Astrocyte (in vitro differentiated cells and primary cell): ENCODE results near the gene TTC24.

ENCODE experiments used
- EZH2 ChIP-seq: IDR thresholded peaks from 2 replicates; pipeline ENCODE4 v1.6.1; 2012; ENCODE audit warnings: mild to moderate bottlenecking, low read length, inconsistent platforms; ENCODE audit not compliant: insufficient read depth
- TF ChIP-seq, protein P1 (sequence below): IDR thresholded peaks from 2 replicates; pipeline ENCODE4 v1.5.1; 2011; ENCODE audit warnings: low read depth, mild to moderate bottlenecking, inconsistent platforms, low read length, moderate library complexity; ENCODE audit not compliant: insufficient read depth

DNA sequence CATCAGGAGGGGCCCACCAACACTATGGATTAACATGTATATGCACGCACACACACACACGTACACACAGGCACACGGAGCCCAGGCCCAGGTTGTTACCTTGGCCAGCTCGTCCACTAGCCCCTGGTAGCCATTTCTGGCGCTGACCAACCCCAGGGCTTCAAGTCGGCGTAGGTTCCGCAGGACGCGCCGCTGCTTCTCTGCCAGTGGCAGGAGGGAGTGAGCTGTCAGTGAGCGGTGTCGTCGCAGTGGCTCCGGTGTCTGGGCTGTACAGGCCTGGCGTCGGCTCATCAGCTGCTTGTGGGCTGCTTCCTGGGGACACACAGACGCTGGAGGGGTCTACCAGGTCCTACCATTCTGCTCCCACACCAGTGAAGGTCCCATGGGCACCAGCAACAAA, 49.5 kb upstream of the TTC24 start:
- no peak for TF ChIP-seq EZH2
- TF ChIP-seq, protein P1, sequence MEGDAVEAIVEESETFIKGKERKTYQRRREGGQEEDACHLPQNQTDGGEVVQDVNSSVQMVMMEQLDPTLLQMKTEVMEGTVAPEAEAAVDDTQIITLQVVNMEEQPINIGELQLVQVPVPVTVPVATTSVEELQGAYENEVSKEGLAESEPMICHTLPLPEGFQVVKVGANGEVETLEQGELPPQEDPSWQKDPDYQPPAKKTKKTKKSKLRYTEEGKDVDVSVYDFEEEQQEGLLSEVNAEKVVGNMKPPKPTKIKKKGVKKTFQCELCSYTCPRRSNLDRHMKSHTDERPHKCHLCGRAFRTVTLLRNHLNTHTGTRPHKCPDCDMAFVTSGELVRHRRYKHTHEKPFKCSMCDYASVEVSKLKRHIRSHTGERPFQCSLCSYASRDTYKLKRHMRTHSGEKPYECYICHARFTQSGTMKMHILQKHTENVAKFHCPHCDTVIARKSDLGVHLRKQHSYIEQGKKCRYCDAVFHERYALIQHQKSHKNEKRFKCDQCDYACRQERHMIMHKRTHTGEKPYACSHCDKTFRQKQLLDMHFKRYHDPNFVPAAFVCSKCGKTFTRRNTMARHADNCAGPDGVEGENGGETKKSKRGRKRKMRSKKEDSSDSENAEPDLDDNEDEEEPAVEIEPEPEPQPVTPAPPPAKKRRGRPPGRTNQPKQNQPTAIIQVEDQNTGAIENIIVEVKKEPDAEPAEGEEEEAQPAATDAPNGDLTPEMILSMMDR = no peak
